Suprapubic skin (tissue), 4 donors: ENCODE measurements around the gene KDM4B. TPM values are rescaled to one million over a fixed set of nuclear protein-coding genes. Genes with fewer than 3 reads are reported as not detected.

Experiments used
- DNase-seq, 2 donors: peaks; one replicate each; pipeline ENCODE4 v3.0.0-alpha.2; 2019; ENCODE audit warnings: low spot score in 2 of 2
- H3K27ac ChIP-seq: fragments of 200-600 bp; sonication (generic); one replicate; pipeline ENCODE4 v1.5.1; 2019
- H3K27me3 ChIP-seq: fragments of 200-600 bp; sonication (generic); one replicate; pipeline ENCODE4 v1.5.1; 2019
- H3K36me3 ChIP-seq: fragments of 200-600 bp; sonication (generic); one replicate; pipeline ENCODE4 v1.5.1; 2019
- H3K4me1 ChIP-seq: fragments of 200-600 bp; sonication (generic); one replicate; pipeline ENCODE4 v1.5.1; 2019
- H3K4me3 ChIP-seq: fragments of 200-600 bp; sonication (generic); one replicate; pipeline ENCODE4 v1.5.1; 2019; ENCODE audit warnings: mild to moderate bottlenecking
- H3K9me3 ChIP-seq: fragments of 200-600 bp; sonication (generic); one replicate; pipeline ENCODE4 v1.5.1; 2019
- CTCF ChIP-seq, 2 donors: fragments of 200-600 bp in 1 of 2; fragments of 450-650 bp in 1 of 2; sonication (generic) in 1 of 2; IDR thresholded peaks; one replicate each; pipeline ENCODE4 v1.5.1; 2016 to 2019; ENCODE audit warnings: antibody characterized with exemption in 2 of 2, mild to moderate bottlenecking in 1 of 2, moderate library complexity in 1 of 2
- EP300 ChIP-seq: sonication (generic); formaldehyde crosslinking; IDR thresholded peaks from one replicate; pipeline ENCODE4 v1.6.1; 2017; ENCODE audit warnings: antibody characterized with exemption
- POLR2A ChIP-seq, 2 donors: fragments of 450-650 bp; IDR thresholded peaks; one replicate each; pipeline ENCODE4 v1.6.1; 2017; ENCODE audit warnings: antibody characterized with exemption in 2 of 2, mild to moderate bottlenecking in 2 of 2, moderate library complexity in 2 of 2
- POLR2AphosphoS5 ChIP-seq, 3 donors: sonication (generic); formaldehyde crosslinking; IDR thresholded peaks; one replicate each; pipeline ENCODE4 v1.6.1; 2017; ENCODE audit warnings: antibody characterized with exemption in 3 of 3
- WGBS: methylation state at CpG from one replicate; pipeline ENCODE4 v1.1.5; 2018; 5-methylcytosine and 5-hydroxymethylcytosine counted together
- total RNA-seq, 4 donors: library from RNA; depleted of rRNA; stranded (reverse); fragments of >200 nt; gene quantifications; one replicate each; pipeline ENCODE4 v1.1.0, GENCODE V29; 2016

The KDM4B gene
- total RNA-seq, 4 donors from 2014 or later, result 34.2 to 82.7 (median 48.7) TPM

- DNase-seq, result no peak
- Histone ChIP-seq H3K4me1 (no peaks in the 10 kb centered on the region), H3K36me3 (peaks cover 54% of the 10 kb centered on the region), H3K27me3 (no peaks in the 10 kb centered on the region), H3K9me3 (no peaks in the 10 kb centered on the region), H3K4me3 (no peak overlapping the region), H3K27ac (no peak overlapping the region)
- no peak for TF ChIP-seq POLR2AphosphoS5 (IDR thresholded peaks at IDR 0.05)
- TF ChIP-seq EP300, result no peak
- TF ChIP-seq POLR2A (IDR thresholded peaks at IDR 0.05), result no peak
- TF ChIP-seq CTCF (IDR thresholded peaks at IDR 0.05), result no peak
- 74% methylated on average over 4 of the region's 12 CpGs for WGBS
Observed at GRCh38 chr19:5117421-5117820, 148.5 kb downstream of the KDM4B start.

GRCh38 chr19:5118026-5118425 is 149.1 kb downstream of the KDM4B start:
- DNase-seq, result no peak
- H3K4me3 ChIP-seq, result no peak overlapping the region
- H3K36me3 ChIP-seq, result peaks cover 54% of the 10 kb centered on the region
- no peaks in the 10 kb centered on the region for H3K27me3 ChIP-seq
- WGBS, result 96% methylated on average over 4 of the region's 16 CpGs
- H3K9me3 ChIP-seq, result no peaks in the 10 kb centered on the region
- no peak overlapping the region for H3K27ac ChIP-seq
- TF ChIP-seq POLR2A (IDR thresholded peaks at IDR 0.05) (no peak), CTCF (IDR thresholded peaks at IDR 0.05) (no peak), POLR2AphosphoS5 (IDR thresholded peaks at IDR 0.05) (no peak)
- H3K4me1 ChIP-seq, result no peaks in the 10 kb centered on the region

GRCh38 chr19:5119297-5119998 is 150.5 kb downstream of the KDM4B start:
- Histone ChIP-seq H3K36me3 (peaks cover 56% of the 10 kb centered on the region), H3K4me3 (no peak overlapping the region), H3K4me1 (no peaks in the 10 kb centered on the region), H3K9me3 (no peaks in the 10 kb centered on the region), H3K27me3 (no peaks in the 10 kb centered on the region), H3K27ac (no peak overlapping the region)
- TF ChIP-seq POLR2A (IDR thresholded peaks at IDR 0.05) (no peak), POLR2AphosphoS5 (IDR thresholded peaks at IDR 0.05) (no peak), EP300 (no peak), CTCF (IDR thresholded peaks at IDR 0.05) (no peak)
- WGBS, result 93% methylated on average over 36 of the region's 40 CpGs
- no peak for DNase-seq

GRCh38 chr19:5120321-5120720 is 151.4 kb downstream of the KDM4B start:
- H3K4me3 ChIP-seq, result no peak overlapping the region
- no peak overlapping the region for H3K27ac ChIP-seq
- H3K36me3 ChIP-seq, result peaks cover 56% of the 10 kb centered on the region
- H3K27me3 ChIP-seq, result no peaks in the 10 kb centered on the region
- H3K4me1 ChIP-seq, result no peaks in the 10 kb centered on the region
- TF ChIP-seq POLR2AphosphoS5 (IDR thresholded peaks at IDR 0.05) (no peak), EP300 (no peak), POLR2A (IDR thresholded peaks at IDR 0.05) (no peak), CTCF (IDR thresholded peaks at IDR 0.05) (no peak)
- no peak for DNase-seq
- WGBS, result 100% methylated on average over 1 of the region's 8 CpGs
- H3K9me3 ChIP-seq, result no peaks in the 10 kb centered on the region

- no peaks in the 10 kb centered on the region for H3K27me3 ChIP-seq
- TF ChIP-seq POLR2A (IDR thresholded peaks at IDR 0.05) (no peak), POLR2AphosphoS5 (IDR thresholded peaks at IDR 0.05) (no peak), EP300 (no peak), CTCF (IDR thresholded peaks at IDR 0.05) (no peak)
- H3K27ac ChIP-seq, result no peak overlapping the region
- H3K4me3 ChIP-seq, result no peak overlapping the region
- 90% methylated on average over 7 of the region's 9 CpGs for WGBS
- peaks cover 56% of the 10 kb centered on the region for H3K36me3 ChIP-seq
- no peaks in the 10 kb centered on the region for H3K4me1 ChIP-seq
- DNase-seq, result no peak
- H3K9me3 ChIP-seq, result no peaks in the 10 kb centered on the region
Observed at GRCh38 chr19:5120833-5121232, 151.9 kb downstream of the KDM4B start.
